GM12878 (cell line): ENCODE data around the gene CEACAM8. TPM values are rescaled to one million over a fixed set of nuclear protein-coding genes. Genes with fewer than 3 reads are reported as not detected.

Experiments
- ATAC-seq: fragments of 200-7000 bp; cut with Tn5 transposase; 3 replicates; pipeline ENCODE4 v1.9.1; 2020; ENCODE audit warnings: mild to moderate bottlenecking, moderate library complexity
- BruUV-seq: library from RNA; stranded (reverse); fragments of 400-500 nt; replicated peaks from 2 replicates; lab custom pipeline; 2021; lab: Mats Ljungman, UMichigan
- CTCF ChIA-PET: fragments of 300-600 bp; sonication (Branson Sonifier 250); formaldehyde crosslinking; extraction: SDS; loops from one replicate; lab custom pipeline; 2021; ENCODE audit warnings: inconsistent platforms; lab: Yijun Ruan, JAX
- POLR2A ChIA-PET: fragments of 350-600 bp; formaldehyde crosslinking; extraction: SDS; loops from one replicate; lab custom pipeline; 2021; ENCODE audit warnings: inconsistent platforms; lab: Charles Lee
- RAD21 ChIA-PET: fragments of 300-600 bp; sonication (Branson Sonifier 250); formaldehyde crosslinking; loops from one replicate; lab custom pipeline; 2023; ENCODE audit warnings: antibody characterized with exemption; ENCODE audit not compliant: unreplicated experiment; lab: Charles Lee
- SMC1A ChIA-PET: fragments of 300-600 bp; sonication (Branson Sonifier 250); formaldehyde crosslinking; loops from one replicate; lab custom pipeline; 2023; ENCODE audit not compliant: unreplicated experiment, uncharacterized antibody; lab: Charles Lee
- DNase-seq: peaks from one replicate; pipeline ENCODE4 v3.0.0-alpha.2; 2011; ENCODE audit warnings: low read depth, low spot score
- FAIRE-seq: peaks from 3 replicates; lab custom pipeline; 2011; peaks lifted over from hg19 to GRCh38; lab: Jason Lieb, UNC
- H2AFZ ChIP-seq: 2 replicates; pipeline ENCODE4 v1.6.0; 2011; ENCODE audit warnings: low read depth, low read length, control low read depth; ENCODE audit not compliant: control insufficient read depth
- H3K27ac ChIP-seq: 2 replicates; pipeline ENCODE4 v1.5.1; 2011; ENCODE audit warnings: control low read depth; ENCODE audit not compliant: control insufficient read depth, insufficient read depth
- H3K27me3 ChIP-seq, 2 experiments: replicated peaks in 1 of 2; 2 replicates each; pipeline versions ENCODE4 v1.6.0 to v1.6.1; 2011; ENCODE audit warnings: low read length in 1 of 2; ENCODE audit not compliant: control insufficient read depth in 2 of 2, insufficient read depth in 2 of 2
- H3K36me3 ChIP-seq, 2 experiments: 2 replicates each; pipeline ENCODE4 v1.5.1; 2011; ENCODE audit warnings: low read length in 1 of 2; ENCODE audit not compliant: control insufficient read depth in 2 of 2, insufficient read depth in 2 of 2
- H3K4me1 ChIP-seq: 2 replicates; pipeline ENCODE4 v1.6.1; 2011; ENCODE audit warnings: mild to moderate bottlenecking, low read length, moderate library complexity, mixed read lengths; ENCODE audit not compliant: control insufficient read depth, insufficient read depth
- H3K4me2 ChIP-seq: 2 replicates; pipeline ENCODE4 v1.6.0; 2011; ENCODE audit warnings: control low read depth; ENCODE audit not compliant: control insufficient read depth, insufficient read depth
- H3K4me3 ChIP-seq: fragments of 200-600 bp; sonication (generic); 2 replicates; pipeline ENCODE4 v1.5.1; 2016
- H3K79me2 ChIP-seq: 2 replicates; pipeline ENCODE4 v1.6.0; 2011; ENCODE audit warnings: low read length; ENCODE audit not compliant: control insufficient read depth, insufficient read depth
- H3K9ac ChIP-seq: 2 replicates; pipeline ENCODE4 v1.8.0; 2011; ENCODE audit warnings: low read length, control low read depth, mixed read lengths; ENCODE audit not compliant: control insufficient read depth, insufficient read depth
- H3K9me3 ChIP-seq: replicated peaks from 3 replicates; pipeline ENCODE4 v1.5.1; 2011; ENCODE audit warnings: mild to moderate bottlenecking, low read length; ENCODE audit not compliant: control insufficient read depth, insufficient read depth
- H4K20me1 ChIP-seq: 2 replicates; pipeline ENCODE4 v1.6.0; 2011; ENCODE audit not compliant: control insufficient read depth, insufficient read depth
- CHD1 ChIP-seq: IDR thresholded peaks from 2 replicates; pipeline ENCODE4 v1.6.1; 2012; ENCODE audit warnings: low read depth, low read length, improper control_type of control experiment
- FOXM1 ChIP-seq: IDR thresholded peaks from 2 replicates; pipeline ENCODE4 v1.6.1; 2012; ENCODE audit warnings: low read depth, mild to moderate bottlenecking, inconsistent platforms, low read length, moderate library complexity
- IRF4 ChIP-seq: IDR thresholded peaks from 2 replicates; pipeline ENCODE4 v1.6.1; 2011; ENCODE audit warnings: low read depth, low read length
- NFXL1 ChIP-seq: fragments of 450-650 bp; IDR thresholded peaks from 2 replicates; pipeline ENCODE4 v1.6.1; 2017; ENCODE audit warnings: antibody characterized with exemption, mild to moderate bottlenecking, borderline replicate concordance
- NFYA ChIP-seq: IDR thresholded peaks from 2 replicates; pipeline ENCODE4 v1.6.1; 2011; ENCODE audit warnings: low read depth, mild to moderate bottlenecking, low read length, improper control_type of control experiment, borderline replicate concordance
- NFYB ChIP-seq: IDR thresholded peaks from 2 replicates; pipeline ENCODE4 v1.6.1; 2011; ENCODE audit warnings: low read depth, mild to moderate bottlenecking, low read length, improper control_type of control experiment, moderate library complexity; ENCODE audit not compliant: insufficient read depth
- PAX8 ChIP-seq: fragments of 450-650 bp; IDR thresholded peaks from 2 replicates; pipeline ENCODE4 v1.6.1; 2017; ENCODE audit warnings: mild to moderate bottlenecking, moderate library complexity
- PML ChIP-seq: IDR thresholded peaks from 2 replicates; pipeline ENCODE4 v1.6.1; 2012; ENCODE audit warnings: low read length, inconsistent platforms
- POLR2A ChIP-seq: IDR thresholded peaks from 2 replicates; pipeline ENCODE4 v1.6.1; 2011; ENCODE audit warnings: low read depth, mild to moderate bottlenecking, low read length
- RCOR1 ChIP-seq: conservative IDR thresholded peaks from 2 replicates; pipeline ENCODE4 v1.6.1; 2012; ENCODE audit warnings: low read depth, low read length, improper control_type of control experiment
- SMARCA5 ChIP-seq: fragments of 450-650 bp; IDR thresholded peaks from 2 replicates; pipeline ENCODE4 v1.6.1; 2017; ENCODE audit warnings: mild to moderate bottlenecking
- WRNIP1 ChIP-seq: IDR thresholded peaks from 2 replicates; pipeline ENCODE4 v1.6.1; 2011; ENCODE audit warnings: low read depth, low read length, improper control_type of control experiment, borderline replicate concordance
- WGBS: methylation state at CpG from one replicate; pipeline ENCODE4 v1.1.6; 2016; ENCODE audit warnings: low lambda C conversion rate; ENCODE audit not compliant: insufficient replicate concordance, insufficient coverage; ENCODE audit errors: missing lambda C conversion rate; 5-methylcytosine and 5-hydroxymethylcytosine counted together
- in situ Hi-C: fragments of 300-500 bp; cut with MboI; formaldehyde crosslinking; loops from 9 replicates; pipeline ENCODE4 v1.14.3; 2018; ENCODE audit warnings: mixed read lengths
- intact Hi-C: fragments of 100-400 bp; cut with micrococcal nuclease; formaldehyde crosslinking; loops from one replicate; pipeline ENCODE4 v1.14.2; 2022; ENCODE audit not compliant: unreplicated experiment
- polyA plus RNA-seq, 11 experiments: library from polyadenylated mRNA; depleted of rRNA in 4 of 11; unstranded in 6 of 11; stranded (reverse) in 5 of 11; fragments of >200 nt; fragmentation: Nextera tagmentation in 4 of 11; fragmentation: Illumina TruSeq in 1 of 11; extraction: Ambion mirVana in 4 of 11; extraction: Trizol in 1 of 11; gene quantifications; 1 replicate in 1 of 11; 2 replicates in 10 of 11; pipeline versions ENCODE4 v1.2.1 to v1.2.3, GENCODE V29; 2011 to 2016; ENCODE audit warnings: inconsistent platforms in 2 of 11, missing spikeins in 2 of 11, low read depth in 1 of 11
- total RNA-seq, 4 experiments: library from RNA; depleted of rRNA in 3 of 4; stranded (reverse); fragments of >200 nt in 3 of 4; fragmentation: Illumina TruSeq in 1 of 4; extraction: Trizol in 1 of 4; gene quantifications; 2 replicates each; pipeline versions ENCODE4 v1.2.1 to v1.2.3, GENCODE V29; 2013 to 2021
- TF ChIP-seq, protein P1 (sequence below): fragments of 450-650 bp; formaldehyde crosslinking; IDR thresholded peaks from 2 replicates; pipeline ENCODE4 v1.4.0; 2020; ENCODE audit warnings: mild to moderate bottlenecking, moderate library complexity
- TF ChIP-seq, protein P2 (sequence below): fragments of 450-650 bp; IDR thresholded peaks from 2 replicates; pipeline ENCODE4 v1.6.1; 2016; ENCODE audit warnings: mild to moderate bottlenecking, moderate library complexity, borderline replicate concordance

Gene CEACAM8
- total and polyA plus RNA-seq, 10 of the 15 experiments (the other 5 are each of a cell fraction or from before 2014, with no cell fraction given): 0.06 TPM; not detected in 9

DNA sequence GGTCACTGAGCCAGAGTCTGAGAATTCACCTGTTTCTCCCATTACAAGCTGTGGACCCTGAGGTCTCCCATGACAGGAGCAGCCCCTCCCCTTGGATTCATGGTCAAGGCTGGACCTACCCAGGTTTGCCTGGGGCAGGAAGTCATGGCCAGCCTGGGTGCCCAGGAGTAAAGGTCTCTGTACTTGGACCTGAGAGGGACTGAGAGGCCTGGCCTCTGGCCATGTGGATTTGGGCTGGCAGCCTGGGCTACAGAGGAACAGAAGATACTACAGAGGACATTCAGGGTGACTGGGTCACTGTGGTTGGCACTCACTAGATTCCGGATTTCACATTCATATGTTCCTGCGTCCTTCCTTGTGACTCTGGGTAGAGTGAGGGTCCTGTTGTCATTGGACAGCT lies 31.5 kb upstream of the CEACAM8 start:
- intact Hi-C loops (no loop called here), in situ Hi-C loops (no loop called here)
- SMC1A ChIA-PET: no interaction called here
- POLR2A ChIA-PET: no interaction called here
- CTCF ChIA-PET: interaction anchor here (1.7 kb wide), 1 partner anchor 9 kb away, joined by 7 read pairs; no protein-coding TSS in a partner anchor
- Histone ChIP-seq H3K4me1 (no peaks in the 10 kb centered on the region), H2AFZ (no peak overlapping the region), H3K36me3 (no peaks in the 10 kb centered on the region), H3K9me3 (no peaks in the 10 kb centered on the region), H4K20me1 (no peaks in the 10 kb centered on the region), H3K27ac (no peak overlapping the region), H3K27me3 (no peaks in the 10 kb centered on the region; a peak in 1 of 4 replicates), H3K4me3 (no peak overlapping the region), H3K79me2 (no peaks in the 10 kb centered on the region), H3K9ac (no peak overlapping the region), H3K4me2 (no peak overlapping the region)
- WGBS: 23% methylated on average over 2 of the region's 2 CpGs
- DNase-seq: no peak
- no peak for FAIRE-seq
- no peak for ATAC-seq
- no TSS peak for BruUV-seq
- RAD21 ChIA-PET: no interaction called here
- no peak for TF ChIP-seq NFXL1
- no peak for TF ChIP-seq SMARCA5
- TF ChIP-seq PAX8: no peak
- no peak for TF ChIP-seq CHD1
- no peak for TF ChIP-seq NFYA
- TF ChIP-seq RCOR1: no peak
- no peak for TF ChIP-seq WRNIP1
- TF ChIP-seq, protein P1, sequence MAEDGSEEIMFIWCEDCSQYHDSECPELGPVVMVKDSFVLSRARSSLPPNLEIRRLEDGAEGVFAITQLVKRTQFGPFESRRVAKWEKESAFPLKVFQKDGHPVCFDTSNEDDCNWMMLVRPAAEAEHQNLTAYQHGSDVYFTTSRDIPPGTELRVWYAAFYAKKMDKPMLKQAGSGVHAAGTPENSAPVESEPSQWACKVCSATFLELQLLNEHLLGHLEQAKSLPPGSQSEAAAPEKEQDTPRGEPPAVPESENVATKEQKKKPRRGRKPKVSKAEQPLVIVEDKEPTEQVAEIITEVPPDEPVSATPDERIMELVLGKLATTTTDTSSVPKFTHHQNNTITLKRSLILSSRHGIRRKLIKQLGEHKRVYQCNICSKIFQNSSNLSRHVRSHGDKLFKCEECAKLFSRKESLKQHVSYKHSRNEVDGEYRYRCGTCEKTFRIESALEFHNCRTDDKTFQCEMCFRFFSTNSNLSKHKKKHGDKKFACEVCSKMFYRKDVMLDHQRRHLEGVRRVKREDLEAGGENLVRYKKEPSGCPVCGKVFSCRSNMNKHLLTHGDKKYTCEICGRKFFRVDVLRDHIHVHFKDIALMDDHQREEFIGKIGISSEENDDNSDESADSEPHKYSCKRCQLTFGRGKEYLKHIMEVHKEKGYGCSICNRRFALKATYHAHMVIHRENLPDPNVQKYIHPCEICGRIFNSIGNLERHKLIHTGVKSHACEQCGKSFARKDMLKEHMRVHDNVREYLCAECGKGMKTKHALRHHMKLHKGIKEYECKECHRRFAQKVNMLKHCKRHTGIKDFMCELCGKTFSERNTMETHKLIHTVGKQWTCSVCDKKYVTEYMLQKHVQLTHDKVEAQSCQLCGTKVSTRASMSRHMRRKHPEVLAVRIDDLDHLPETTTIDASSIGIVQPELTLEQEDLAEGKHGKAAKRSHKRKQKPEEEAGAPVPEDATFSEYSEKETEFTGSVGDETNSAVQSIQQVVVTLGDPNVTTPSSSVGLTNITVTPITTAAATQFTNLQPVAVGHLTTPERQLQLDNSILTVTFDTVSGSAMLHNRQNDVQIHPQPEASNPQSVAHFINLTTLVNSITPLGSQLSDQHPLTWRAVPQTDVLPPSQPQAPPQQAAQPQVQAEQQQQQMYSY (CRISPR knock-in tag): no peak
- TF ChIP-seq, protein P2, sequence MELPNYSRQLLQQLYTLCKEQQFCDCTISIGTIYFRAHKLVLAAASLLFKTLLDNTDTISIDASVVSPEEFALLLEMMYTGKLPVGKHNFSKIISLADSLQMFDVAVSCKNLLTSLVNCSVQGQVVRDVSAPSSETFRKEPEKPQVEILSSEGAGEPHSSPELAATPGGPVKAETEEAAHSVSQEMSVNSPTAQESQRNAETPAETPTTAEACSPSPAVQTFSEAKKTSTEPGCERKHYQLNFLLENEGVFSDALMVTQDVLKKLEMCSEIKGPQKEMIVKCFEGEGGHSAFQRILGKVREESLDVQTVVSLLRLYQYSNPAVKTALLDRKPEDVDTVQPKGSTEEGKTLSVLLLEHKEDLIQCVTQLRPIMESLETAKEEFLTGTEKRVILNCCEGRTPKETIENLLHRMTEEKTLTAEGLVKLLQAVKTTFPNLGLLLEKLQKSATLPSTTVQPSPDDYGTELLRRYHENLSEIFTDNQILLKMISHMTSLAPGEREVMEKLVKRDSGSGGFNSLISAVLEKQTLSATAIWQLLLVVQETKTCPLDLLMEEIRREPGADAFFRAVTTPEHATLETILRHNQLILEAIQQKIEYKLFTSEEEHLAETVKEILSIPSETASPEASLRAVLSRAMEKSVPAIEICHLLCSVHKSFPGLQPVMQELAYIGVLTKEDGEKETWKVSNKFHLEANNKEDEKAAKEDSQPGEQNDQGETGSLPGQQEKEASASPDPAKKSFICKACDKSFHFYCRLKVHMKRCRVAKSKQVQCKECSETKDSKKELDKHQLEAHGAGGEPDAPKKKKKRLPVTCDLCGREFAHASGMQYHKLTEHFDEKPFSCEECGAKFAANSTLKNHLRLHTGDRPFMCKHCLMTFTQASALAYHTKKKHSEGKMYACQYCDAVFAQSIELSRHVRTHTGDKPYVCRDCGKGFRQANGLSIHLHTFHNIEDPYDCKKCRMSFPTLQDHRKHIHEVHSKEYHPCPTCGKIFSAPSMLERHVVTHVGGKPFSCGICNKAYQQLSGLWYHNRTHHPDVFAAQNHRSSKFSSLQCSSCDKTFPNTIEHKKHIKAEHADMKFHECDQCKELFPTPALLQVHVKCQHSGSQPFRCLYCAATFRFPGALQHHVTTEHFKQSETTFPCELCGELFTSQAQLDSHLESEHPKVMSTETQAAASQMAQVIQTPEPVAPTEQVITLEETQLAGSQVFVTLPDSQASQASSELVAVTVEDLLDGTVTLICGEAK: no peak
- no peak for TF ChIP-seq POLR2A
- TF ChIP-seq FOXM1: no peak
- TF ChIP-seq PML: no peak
- no peak for TF ChIP-seq IRF4
- no peak for TF ChIP-seq NFYB
